Neutrophil (primary cell): ENCODE results near the gene ZFC3H1.

ENCODE experiments used
- H3K27ac ChIP-seq: fragments of 200-600 bp; sonication (generic); 2 replicates; pipeline ENCODE4 v1.5.1; 2016; ENCODE audit warnings: mild to moderate bottlenecking, moderate library complexity
- H3K27me3 ChIP-seq: fragments of 200-600 bp; sonication (generic); 2 replicates; pipeline ENCODE4 v1.6.0; 2016; ENCODE audit warnings: mild to moderate bottlenecking
- H3K36me3 ChIP-seq: fragments of 200-600 bp; sonication (generic); 2 replicates; pipeline ENCODE4 v1.5.1; 2017
- H3K4me1 ChIP-seq, 2 experiments: fragments of 200-600 bp in 1 of 2; sonication (generic) in 1 of 2; 1 replicate in 1 of 2; 2 replicates in 1 of 2; pipeline versions ENCODE4 v1.5.1 to v1.6.1; 2013 to 2016; ENCODE audit warnings: low read depth in 1 of 2, low read length in 1 of 2, mild to moderate bottlenecking in 1 of 2, moderate library complexity in 1 of 2; ENCODE audit not compliant: control insufficient read depth in 1 of 2, insufficient read depth in 1 of 2
- H3K4me3 ChIP-seq, 2 experiments: fragments of 200-600 bp in 1 of 2; sonication (generic) in 1 of 2; 1 replicate in 1 of 2; 2 replicates in 1 of 2; pipeline ENCODE4 v1.5.1; 2013 to 2016; ENCODE audit warnings: low read depth in 1 of 2, low read length in 1 of 2, mild to moderate bottlenecking in 1 of 2, moderate library complexity in 1 of 2
- H3K9me3 ChIP-seq: fragments of 200-600 bp; sonication (generic); 2 replicates; pipeline ENCODE4 v1.5.1; 2016
- TF ChIP-seq, protein P1 (sequence below): fragments of 200-600 bp; sonication (generic); IDR thresholded peaks from 2 replicates; pipeline ENCODE4 v1.5.1; 2016; ENCODE audit warnings: antibody characterized with exemption

Gene ZFC3H1

DNA sequence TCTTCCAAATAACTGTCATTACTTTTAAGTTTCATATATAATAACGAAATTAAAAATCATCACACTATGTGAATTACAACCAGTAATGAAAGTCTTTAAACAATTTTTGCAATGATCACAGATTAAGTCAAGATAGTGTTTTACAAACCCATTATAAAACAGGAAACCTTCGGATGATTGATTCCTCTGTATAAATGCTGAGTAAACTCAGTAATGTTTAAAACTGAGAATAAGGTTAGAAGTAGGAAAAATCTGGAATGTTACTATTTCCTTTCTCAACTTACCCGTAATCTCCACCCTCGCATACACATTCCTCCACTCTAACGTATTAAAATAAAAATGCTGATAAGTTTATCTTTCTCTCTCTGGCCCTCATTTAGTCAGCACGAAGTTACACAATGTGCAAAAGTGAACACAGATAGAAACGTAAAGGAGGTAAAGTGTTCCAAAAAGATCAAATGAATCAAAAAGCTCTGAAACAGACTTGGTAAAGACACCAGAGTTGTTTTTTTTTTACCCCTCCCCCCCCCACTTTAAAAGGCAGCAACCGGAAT, 1.6 kb downstream of the ZFC3H1 start:
- H3K27ac ChIP-seq: peak overlapping the region; percentile 96
- H3K27me3 ChIP-seq: no peaks in the 10 kb centered on the region
- H3K9me3 ChIP-seq: no peaks in the 10 kb centered on the region
- peak overlapping the region; percentile 92 to 94 for H3K4me3 ChIP-seq
- H3K36me3 ChIP-seq: peaks cover 30% of the 10 kb centered on the region
- H3K4me1 ChIP-seq: peaks cover 25 to 34% of the 10 kb centered on the region in 2 experiments
- TF ChIP-seq, protein P1, sequence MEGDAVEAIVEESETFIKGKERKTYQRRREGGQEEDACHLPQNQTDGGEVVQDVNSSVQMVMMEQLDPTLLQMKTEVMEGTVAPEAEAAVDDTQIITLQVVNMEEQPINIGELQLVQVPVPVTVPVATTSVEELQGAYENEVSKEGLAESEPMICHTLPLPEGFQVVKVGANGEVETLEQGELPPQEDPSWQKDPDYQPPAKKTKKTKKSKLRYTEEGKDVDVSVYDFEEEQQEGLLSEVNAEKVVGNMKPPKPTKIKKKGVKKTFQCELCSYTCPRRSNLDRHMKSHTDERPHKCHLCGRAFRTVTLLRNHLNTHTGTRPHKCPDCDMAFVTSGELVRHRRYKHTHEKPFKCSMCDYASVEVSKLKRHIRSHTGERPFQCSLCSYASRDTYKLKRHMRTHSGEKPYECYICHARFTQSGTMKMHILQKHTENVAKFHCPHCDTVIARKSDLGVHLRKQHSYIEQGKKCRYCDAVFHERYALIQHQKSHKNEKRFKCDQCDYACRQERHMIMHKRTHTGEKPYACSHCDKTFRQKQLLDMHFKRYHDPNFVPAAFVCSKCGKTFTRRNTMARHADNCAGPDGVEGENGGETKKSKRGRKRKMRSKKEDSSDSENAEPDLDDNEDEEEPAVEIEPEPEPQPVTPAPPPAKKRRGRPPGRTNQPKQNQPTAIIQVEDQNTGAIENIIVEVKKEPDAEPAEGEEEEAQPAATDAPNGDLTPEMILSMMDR: no peak

DNA sequence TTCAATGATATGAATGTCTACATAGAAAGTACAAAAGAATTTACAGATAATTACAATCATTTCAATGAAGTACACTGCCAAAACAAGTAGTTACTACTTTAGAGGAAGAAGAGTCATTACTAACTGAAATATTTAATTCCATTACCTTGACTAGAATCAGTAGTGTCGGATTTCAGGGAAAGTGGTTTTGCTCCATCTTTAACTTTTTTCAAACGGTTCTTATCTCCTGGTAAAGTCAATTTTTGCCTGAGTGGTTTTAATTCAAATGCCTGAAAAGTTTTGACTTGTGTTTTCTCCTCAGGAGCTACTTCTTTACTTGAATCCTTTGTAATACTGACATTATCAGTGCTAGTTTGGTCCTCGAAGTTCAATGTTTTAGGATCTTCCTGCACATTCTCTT, 6.9 kb downstream of the ZFC3H1 start:
- TF ChIP-seq, protein P1: no peak
- H3K27me3 ChIP-seq: no peaks in the 10 kb centered on the region
- H3K9me3 ChIP-seq: no peaks in the 10 kb centered on the region
- H3K36me3 ChIP-seq: peaks cover 55% of the 10 kb centered on the region
- peaks cover 13 to 18% of the 10 kb centered on the region in 2 experiments for H3K4me1 ChIP-seq
- no peak overlapping the region for H3K27ac ChIP-seq
- H3K4me3 ChIP-seq: no peak overlapping the region

DNA sequence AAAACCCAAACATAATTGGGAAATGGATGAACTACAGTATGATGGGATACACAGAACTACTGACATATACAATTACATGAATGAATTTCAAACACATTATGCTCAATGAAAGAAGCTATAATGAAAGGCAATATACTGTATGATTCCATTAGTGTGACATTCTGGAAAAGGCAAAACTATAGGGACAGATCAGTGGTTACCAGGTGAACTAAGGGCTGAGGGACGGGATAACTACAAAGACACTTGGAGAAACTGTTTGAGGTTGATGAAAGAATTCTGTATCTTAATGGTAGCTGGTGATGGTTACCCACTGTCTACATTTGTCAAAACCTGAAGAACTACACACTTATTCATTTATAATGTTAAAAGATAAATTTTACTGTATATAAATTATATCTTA, 7.7 kb downstream of the ZFC3H1 start:
- Histone ChIP-seq H3K27me3 (no peaks in the 10 kb centered on the region), H3K4me1 (peaks cover 6 to 14% of the 10 kb centered on the region in 2 experiments), H3K9me3 (no peaks in the 10 kb centered on the region), H3K36me3 (peaks cover 58% of the 10 kb centered on the region), H3K4me3 (no peak overlapping the region), H3K27ac (no peak overlapping the region)
- TF ChIP-seq, protein P1: no peak

DNA sequence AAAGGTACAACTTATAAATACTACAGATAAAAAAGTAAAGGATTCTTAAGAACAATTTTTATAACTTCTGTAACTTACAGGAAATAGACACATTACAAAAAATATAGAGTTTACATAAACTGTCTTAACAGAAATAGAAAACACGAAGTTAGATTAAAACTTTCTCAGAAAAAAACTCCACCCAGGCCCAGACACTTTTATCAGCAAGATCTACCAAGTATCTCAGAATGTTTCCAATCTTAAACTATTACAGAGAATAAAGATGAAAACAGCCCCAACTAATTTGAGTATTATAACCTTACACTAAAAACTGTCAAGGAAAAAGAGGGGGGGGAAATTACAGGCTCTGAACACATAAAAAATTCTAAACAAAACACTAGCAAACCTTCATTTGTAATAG, 8.2 kb downstream of the ZFC3H1 start:
- no peak overlapping the region for H3K4me3 ChIP-seq
- no peaks in the 10 kb centered on the region for H3K27me3 ChIP-seq
- no peaks in the 10 kb centered on the region for H3K9me3 ChIP-seq
- TF ChIP-seq, protein P1: no peak
- H3K27ac ChIP-seq: no peak overlapping the region
- peaks cover 61% of the 10 kb centered on the region for H3K36me3 ChIP-seq
- H3K4me1 ChIP-seq: peaks cover 6 to 14% of the 10 kb centered on the region in 2 experiments

DNA sequence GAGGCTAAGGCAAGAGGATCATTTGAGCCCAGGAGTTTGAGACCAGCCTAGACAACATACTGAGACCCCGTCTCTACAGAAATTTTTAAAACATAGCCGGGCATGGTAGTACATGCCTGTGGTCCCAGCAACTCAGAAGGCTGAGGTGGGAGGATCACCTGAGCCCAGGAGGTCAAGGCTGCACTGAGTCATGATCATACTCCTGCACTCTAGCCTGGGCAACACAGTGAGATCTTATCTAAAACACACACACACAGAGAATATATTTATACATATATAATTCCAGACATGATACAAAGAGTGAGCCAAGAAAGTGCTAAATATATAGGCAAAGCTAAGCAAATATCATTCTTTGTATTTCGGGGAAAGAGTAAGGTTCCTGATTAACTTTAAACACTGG, 9.4 kb downstream of the ZFC3H1 start:
- Histone ChIP-seq H3K36me3 (peaks cover 59% of the 10 kb centered on the region), H3K27ac (no peak overlapping the region), H3K9me3 (no peaks in the 10 kb centered on the region), H3K4me3 (no peak overlapping the region), H3K4me1 (peaks cover 7 to 14% of the 10 kb centered on the region in 2 experiments), H3K27me3 (no peaks in the 10 kb centered on the region)
- TF ChIP-seq, protein P1: no peak
